ENCODE measurements around the gene CD300A.

The CD300A gene

DNA sequence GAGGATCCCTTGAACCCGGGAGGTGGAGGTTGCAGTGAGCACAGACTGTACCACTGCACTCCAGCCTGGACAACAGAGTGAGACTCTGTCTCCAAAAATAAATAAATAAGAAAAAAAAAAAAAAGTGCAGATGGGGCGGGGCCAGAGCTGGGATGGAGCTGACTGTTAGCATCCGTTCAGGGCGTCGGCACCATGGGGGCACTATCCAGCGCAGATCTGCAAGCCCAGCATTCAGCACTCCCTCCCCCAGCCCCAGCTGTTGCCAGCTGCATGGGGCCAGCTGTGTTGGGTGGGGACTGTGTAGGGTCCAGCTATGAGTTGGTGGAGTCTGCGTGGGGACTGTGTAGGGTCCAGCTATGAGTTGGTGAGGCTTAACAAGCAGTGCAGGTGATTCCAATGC is 21.3 kb upstream of the CD300A start:
- TF ChIP-seq, protein P1, sequence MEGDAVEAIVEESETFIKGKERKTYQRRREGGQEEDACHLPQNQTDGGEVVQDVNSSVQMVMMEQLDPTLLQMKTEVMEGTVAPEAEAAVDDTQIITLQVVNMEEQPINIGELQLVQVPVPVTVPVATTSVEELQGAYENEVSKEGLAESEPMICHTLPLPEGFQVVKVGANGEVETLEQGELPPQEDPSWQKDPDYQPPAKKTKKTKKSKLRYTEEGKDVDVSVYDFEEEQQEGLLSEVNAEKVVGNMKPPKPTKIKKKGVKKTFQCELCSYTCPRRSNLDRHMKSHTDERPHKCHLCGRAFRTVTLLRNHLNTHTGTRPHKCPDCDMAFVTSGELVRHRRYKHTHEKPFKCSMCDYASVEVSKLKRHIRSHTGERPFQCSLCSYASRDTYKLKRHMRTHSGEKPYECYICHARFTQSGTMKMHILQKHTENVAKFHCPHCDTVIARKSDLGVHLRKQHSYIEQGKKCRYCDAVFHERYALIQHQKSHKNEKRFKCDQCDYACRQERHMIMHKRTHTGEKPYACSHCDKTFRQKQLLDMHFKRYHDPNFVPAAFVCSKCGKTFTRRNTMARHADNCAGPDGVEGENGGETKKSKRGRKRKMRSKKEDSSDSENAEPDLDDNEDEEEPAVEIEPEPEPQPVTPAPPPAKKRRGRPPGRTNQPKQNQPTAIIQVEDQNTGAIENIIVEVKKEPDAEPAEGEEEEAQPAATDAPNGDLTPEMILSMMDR (IDR thresholded peaks at IDR 0.05; ENCODE audit: low read depth, low read length, missing control alignments) = no peak
- in situ Hi-C loops (cut with HindIII; ENCODE audit: low sequenced_read_pairs) = no loop called here
- H3K4me3 ChIP-seq (ENCODE audit: low read depth, low read length) = no peak overlapping the region
- no peak for DNase-seq (ENCODE audit: low read depth)

DNA sequence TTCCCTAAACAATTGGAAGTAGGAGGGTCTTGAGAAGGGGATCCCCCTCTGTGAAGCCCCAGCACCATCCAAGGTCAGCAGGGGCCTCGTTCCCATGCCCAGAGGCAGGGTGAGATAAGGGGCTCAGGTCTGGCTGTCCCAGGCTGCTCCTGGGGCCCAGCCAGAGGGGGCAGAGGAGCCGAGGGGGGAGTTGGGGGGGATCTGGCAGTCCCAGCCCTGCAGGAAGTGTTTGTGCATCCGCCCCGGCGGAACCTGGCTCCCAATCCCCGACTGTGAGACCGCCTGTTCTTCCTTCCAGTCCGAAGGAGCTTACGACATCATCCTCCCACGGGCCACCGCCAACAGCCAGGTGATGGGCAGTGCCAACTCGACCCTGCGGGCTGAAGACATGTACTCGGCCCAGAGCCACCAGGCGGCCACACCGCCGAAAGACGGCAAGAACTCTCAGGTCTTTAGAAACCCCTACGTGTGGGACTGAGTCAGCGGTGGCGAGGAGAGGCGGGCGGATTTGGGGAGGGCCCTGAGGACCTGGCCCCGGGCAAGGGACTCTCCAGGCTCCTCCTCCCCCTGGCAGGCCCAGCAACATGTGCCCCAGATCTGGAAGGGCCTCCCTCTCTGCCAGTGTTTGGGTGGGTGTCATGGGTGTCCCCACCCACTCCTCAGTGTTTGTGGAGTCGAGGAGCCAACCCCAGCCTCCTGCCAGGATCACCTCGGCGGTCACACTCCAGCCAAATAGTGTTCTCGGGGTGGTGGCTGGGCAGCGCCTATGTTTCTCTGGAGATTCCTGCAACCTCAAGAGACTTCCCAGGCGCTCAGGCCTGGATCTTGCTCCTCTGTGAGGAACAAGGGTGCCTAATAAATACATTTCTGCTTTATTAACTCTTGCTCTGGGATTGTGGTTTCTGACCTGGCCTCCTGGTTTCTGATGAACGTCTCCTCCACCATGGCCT is 19.6 kb upstream of the CD300A start:
- in situ Hi-C loops (cut with HindIII; ENCODE audit: low sequenced_read_pairs) = no loop called here
- no peak for DNase-seq (ENCODE audit: low read depth)
- no peak overlapping the region for H3K4me3 ChIP-seq (ENCODE audit: low read depth, low read length)
- TF ChIP-seq, protein P1 (IDR thresholded peaks at IDR 0.05; ENCODE audit: low read depth, low read length, missing control alignments) = no peak

DNA sequence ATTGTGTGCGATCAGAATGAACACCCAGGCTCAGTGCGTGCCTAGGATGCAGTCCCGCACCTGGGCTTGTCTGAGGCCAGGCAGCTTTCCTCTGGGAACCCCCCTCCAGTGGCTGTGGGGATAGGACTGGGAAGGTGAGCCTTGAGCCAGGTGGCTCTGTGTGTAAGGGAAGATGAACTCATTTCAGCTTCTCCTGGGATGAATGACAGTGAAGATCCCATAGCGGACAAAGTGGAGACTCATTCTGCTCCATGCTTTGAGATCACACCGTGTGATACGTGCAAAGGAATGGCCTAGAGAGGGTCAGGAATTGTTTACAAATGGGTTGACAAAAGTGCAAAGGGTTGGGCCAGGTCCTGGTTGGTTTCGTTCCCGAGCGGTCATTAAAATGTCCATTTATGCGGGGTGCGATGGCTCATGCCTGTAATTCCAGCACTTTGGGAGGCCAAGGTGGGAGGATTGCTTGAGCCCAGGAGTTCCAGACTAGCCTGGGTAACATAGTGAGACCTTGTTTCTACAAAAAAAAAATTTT is 18.7 kb upstream of the CD300A start:
- no peak overlapping the region for H3K4me3 ChIP-seq (ENCODE audit: low read depth, low read length)

DNA sequence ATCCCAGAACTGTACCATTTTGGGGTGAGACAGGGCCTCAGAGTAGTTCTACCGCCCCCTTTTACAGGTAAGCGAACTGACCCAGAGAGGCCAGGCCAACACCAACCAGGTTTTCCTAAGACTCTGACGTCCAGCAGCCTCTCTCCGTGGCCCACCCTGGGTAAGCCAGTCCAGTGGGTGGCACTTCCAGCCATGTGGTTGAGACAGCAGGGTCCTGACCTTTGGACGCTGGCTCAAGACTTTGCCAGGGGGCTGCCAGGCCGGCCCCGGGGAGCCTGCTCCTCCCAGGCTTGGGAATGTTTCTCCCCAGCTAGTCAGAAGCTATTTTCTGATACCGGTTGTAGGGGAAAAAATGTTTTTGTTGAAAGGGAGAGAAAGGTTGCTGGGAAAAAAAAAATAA is 17.7 kb upstream of the CD300A start:
- no peak for DNase-seq (ENCODE audit: low read depth)
- TF ChIP-seq, protein P1 (IDR thresholded peaks at IDR 0.05; ENCODE audit: low read depth, low read length, missing control alignments) = no peak
- in situ Hi-C loops (cut with HindIII; ENCODE audit: low sequenced_read_pairs) = no loop called here
- H3K4me3 ChIP-seq (ENCODE audit: low read depth, low read length) = no peak overlapping the region

More for the DNA sequence above, 18.7 kb upstream of the CD300A start:
- TF ChIP-seq, protein P1 (IDR thresholded peaks at IDR 0.05; ENCODE audit: low read depth, low read length, missing control alignments) = no peak
- no peak for DNase-seq (ENCODE audit: low read depth)
- in situ Hi-C loops (cut with HindIII; ENCODE audit: low sequenced_read_pairs) = no loop called here

DNA sequence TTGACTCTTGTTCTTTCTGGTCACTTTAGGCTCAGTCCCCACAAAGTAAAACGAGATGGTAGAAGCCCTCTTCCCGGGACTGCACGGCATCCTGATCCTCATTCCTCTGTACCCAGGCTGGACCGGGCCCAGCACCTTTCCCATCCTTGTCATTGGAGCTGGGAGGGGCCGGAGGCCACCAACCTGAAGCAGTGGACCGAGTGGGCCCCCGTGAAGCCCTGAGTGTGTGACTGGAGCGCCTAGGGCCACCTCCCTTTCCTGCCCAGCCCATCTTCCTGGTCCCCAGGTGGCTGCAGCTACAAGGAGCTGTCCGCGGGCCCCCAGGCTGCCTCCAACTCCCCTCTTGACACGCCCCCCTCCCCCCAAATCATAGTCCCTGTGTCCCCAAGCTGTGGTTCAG is 17.1 kb upstream of the CD300A start:
- TF ChIP-seq, protein P1 (IDR thresholded peaks at IDR 0.05; ENCODE audit: low read depth, low read length, missing control alignments) = no peak
- in situ Hi-C loops (cut with HindIII; ENCODE audit: low sequenced_read_pairs) = no loop called here

DNA sequence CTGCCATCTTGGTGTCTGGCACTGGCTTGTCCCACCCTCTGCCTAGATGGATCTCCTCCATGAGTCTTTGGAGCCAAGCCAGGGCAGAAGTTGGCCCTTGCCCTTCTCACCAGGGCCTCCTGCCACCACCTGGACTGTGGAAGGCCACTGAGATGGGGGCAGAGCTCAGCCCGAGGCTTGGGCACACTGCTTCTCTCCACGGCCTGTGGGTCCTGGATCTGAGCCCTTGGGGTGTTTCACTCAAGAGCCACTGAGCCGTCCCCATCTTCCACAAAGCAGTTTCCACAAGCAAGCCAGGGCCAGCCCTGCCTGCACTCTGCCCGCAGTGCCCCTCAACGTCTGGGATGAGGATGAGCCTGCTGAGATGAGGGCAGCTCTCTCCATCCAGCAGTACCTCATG is 16.7 kb upstream of the CD300A start:
- no peak for DNase-seq (ENCODE audit: low read depth)
- H3K4me3 ChIP-seq (ENCODE audit: low read depth, low read length) = no peak overlapping the region
- TF ChIP-seq, protein P1 (IDR thresholded peaks at IDR 0.05; ENCODE audit: low read depth, low read length, missing control alignments) = no peak
- in situ Hi-C loops (cut with HindIII; ENCODE audit: low sequenced_read_pairs) = no loop called here

More for the DNA sequence above, 17.1 kb upstream of the CD300A start:
- no peak for DNase-seq (ENCODE audit: low read depth)
- H3K4me3 ChIP-seq (ENCODE audit: low read depth, low read length) = no peak overlapping the region
